ENCODE data around the gene ASMTL. TPM values are rescaled to one million over a fixed set of nuclear protein-coding genes. Genes with fewer than 3 reads are reported as not detected.
"Not testable (repeated sequence)": the region's sequence is repeated elsewhere in the genome, so short reads cannot be mapped to it uniquely, and the experiment has no call there.

ASMTL gene
- total RNA-seq, 2 donors from 2014 or later = 46.7 to 80.9 TPM

DNA sequence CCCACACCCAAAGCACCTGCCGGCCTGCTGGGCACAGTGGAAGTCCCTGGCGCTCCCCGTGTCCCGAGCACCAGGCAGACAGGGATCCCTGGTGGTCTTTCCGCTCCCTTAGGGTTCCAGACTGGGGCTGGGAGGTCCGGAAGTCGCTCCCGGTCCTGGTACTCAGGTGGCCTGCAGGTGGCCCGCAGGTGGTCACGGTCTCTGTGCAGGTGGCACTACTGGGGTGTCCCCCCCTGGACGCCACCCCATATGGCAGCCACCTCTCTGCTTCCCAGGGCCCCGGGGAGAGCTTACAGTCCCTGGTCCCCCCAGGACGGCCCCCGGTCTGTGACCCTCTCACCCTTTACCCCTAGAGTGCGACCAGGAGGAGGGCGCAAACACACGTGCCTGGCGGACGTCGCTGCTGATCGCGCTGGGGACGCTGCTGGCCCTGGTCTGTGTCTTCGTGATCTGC is 74.4 kb downstream of the ASMTL start:
- no peak overlapping the region for H3K27ac Mint-ChIP-seq
- Histone ChIP-seq H3K9ac (ENCODE audit: extremely low read depth, low read length, poor library complexity, severe bottlenecking) (no peak overlapping the region), H3K4me3 (ENCODE audit: low read length) (no peak overlapping the region), H3K27me3 (ENCODE audit: control insufficient read depth, insufficient read depth, low read length, poor library complexity, severe bottlenecking) (no peaks in the 10 kb centered on the region), H3K27ac (ENCODE audit: low read depth, low read length) (no peak overlapping the region), H3K4me1 (ENCODE audit: control insufficient read depth, insufficient read depth, low read length) (no peaks in the 10 kb centered on the region), H3K36me3 (ENCODE audit: control insufficient read depth, insufficient read depth, low read length) (no peaks in the 10 kb centered on the region), H3K9me3 (ENCODE audit: control insufficient read depth, low read length) (no peaks in the 10 kb centered on the region)
- H3K4me3 Mint-ChIP-seq = no peak overlapping the region
- no peaks in the 10 kb centered on the region for H3K4me1 Mint-ChIP-seq
- TF ChIP-seq, protein P1, sequence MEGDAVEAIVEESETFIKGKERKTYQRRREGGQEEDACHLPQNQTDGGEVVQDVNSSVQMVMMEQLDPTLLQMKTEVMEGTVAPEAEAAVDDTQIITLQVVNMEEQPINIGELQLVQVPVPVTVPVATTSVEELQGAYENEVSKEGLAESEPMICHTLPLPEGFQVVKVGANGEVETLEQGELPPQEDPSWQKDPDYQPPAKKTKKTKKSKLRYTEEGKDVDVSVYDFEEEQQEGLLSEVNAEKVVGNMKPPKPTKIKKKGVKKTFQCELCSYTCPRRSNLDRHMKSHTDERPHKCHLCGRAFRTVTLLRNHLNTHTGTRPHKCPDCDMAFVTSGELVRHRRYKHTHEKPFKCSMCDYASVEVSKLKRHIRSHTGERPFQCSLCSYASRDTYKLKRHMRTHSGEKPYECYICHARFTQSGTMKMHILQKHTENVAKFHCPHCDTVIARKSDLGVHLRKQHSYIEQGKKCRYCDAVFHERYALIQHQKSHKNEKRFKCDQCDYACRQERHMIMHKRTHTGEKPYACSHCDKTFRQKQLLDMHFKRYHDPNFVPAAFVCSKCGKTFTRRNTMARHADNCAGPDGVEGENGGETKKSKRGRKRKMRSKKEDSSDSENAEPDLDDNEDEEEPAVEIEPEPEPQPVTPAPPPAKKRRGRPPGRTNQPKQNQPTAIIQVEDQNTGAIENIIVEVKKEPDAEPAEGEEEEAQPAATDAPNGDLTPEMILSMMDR (conservative IDR thresholded peaks at IDR 0.05) = no peak
- peak; percentile 69 for DNase-seq
- H3K27me3 Mint-ChIP-seq (ENCODE audit: insufficient read depth) = no peaks in the 10 kb centered on the region
- H3K9me3 Mint-ChIP-seq = no peaks in the 10 kb centered on the region
- WGBS, 2 experiments (ENCODE audit: insufficient coverage in 1 of 2, insufficient read length in 1 of 2) = 94 to 96% methylated on average over 10 to 24 of the region's 24 CpGs
- H3K36me3 Mint-ChIP-seq (ENCODE audit: low read depth) = peaks cover 7% of the 10 kb centered on the region

DNA sequence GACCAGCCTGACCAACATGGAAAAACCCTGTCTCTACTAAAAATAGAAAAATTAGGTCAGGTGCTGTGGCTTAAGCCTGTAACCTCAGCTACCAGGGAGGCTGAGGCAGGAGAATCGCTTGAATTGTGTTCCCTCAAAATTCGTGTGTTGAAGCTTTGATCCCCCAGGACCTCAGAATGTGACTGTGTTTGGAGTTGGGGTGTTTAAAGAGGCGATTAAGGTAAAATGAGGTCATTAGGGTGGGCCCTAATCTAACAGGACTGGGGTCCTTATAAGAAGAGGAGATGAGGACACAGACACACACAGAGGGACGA is 84.4 kb downstream of the ASMTL start:
- Mint-ChIP-seq H3K36me3 (ENCODE audit: low read depth) (peaks cover 2% of the 10 kb centered on the region), H3K27ac (peak overlapping the region; percentile 30), H3K4me3 (no peak overlapping the region), H3K27me3 (ENCODE audit: insufficient read depth) (no peaks in the 10 kb centered on the region), H3K9me3 (no peaks in the 10 kb centered on the region), H3K4me1 (no peaks in the 10 kb centered on the region)
- WGBS, 2 experiments (ENCODE audit: insufficient coverage in 1 of 2, insufficient read length in 1 of 2) = 85 to 87% methylated on average over 3 of the region's 4 CpGs
- no peak for DNase-seq
- Histone ChIP-seq H3K9ac (ENCODE audit: extremely low read depth, low read length, poor library complexity, severe bottlenecking) (no peak overlapping the region), H3K9me3 (ENCODE audit: control insufficient read depth, low read length) (no peaks in the 10 kb centered on the region), H3K27ac (ENCODE audit: low read depth, low read length) (no peak overlapping the region), H3K4me3 (ENCODE audit: low read length) (no peak overlapping the region), H3K27me3 (ENCODE audit: control insufficient read depth, insufficient read depth, low read length, poor library complexity, severe bottlenecking) (no peaks in the 10 kb centered on the region), H3K4me1 (ENCODE audit: control insufficient read depth, insufficient read depth, low read length) (no peaks in the 10 kb centered on the region), H3K36me3 (ENCODE audit: control insufficient read depth, insufficient read depth, low read length) (no peaks in the 10 kb centered on the region)
- TF ChIP-seq, protein P1 (conservative IDR thresholded peaks at IDR 0.05) = no peak

DNA sequence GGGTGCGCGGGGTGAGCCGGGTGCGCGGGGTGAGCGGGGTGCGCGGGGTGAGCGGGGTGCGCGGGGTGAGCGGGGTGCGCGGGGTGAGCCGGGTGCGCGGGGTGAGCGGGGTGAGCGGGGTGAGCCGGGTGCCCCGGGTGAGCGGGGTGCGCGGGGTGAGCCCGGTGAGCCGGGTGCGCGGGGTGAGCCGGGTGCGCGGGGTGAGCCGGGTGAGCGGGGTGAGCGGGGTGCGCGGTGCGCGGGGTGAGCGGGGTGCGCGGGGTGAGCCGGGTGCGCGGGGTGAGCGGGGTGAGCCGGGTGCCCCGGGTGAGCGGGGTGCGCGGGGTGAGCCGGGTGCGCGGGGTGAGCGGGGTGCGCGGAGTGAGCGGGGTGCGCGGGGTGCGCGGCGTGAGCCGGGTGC is 86.3 kb downstream of the ASMTL start:
- H3K9me3 ChIP-seq (ENCODE audit: control insufficient read depth, low read length); H3K27ac Mint-ChIP-seq; H3K4me3 ChIP-seq (ENCODE audit: low read length); H3K27me3 Mint-ChIP-seq (ENCODE audit: insufficient read depth); H3K4me3 Mint-ChIP-seq; H3K27ac ChIP-seq (ENCODE audit: low read depth, low read length); H3K4me1 Mint-ChIP-seq; H3K27me3 ChIP-seq (ENCODE audit: control insufficient read depth, insufficient read depth, low read length, poor library complexity, severe bottlenecking); H3K4me1 ChIP-seq (ENCODE audit: control insufficient read depth, insufficient read depth, low read length); H3K9me3 Mint-ChIP-seq; H3K9ac ChIP-seq (ENCODE audit: extremely low read depth, low read length, poor library complexity, severe bottlenecking); H3K36me3 Mint-ChIP-seq (ENCODE audit: low read depth); DNase-seq; H3K36me3 ChIP-seq (ENCODE audit: control insufficient read depth, insufficient read depth, low read length): not testable (repeated sequence)
- WGBS, 2 experiments (ENCODE audit: insufficient coverage in 1 of 2, insufficient read length in 1 of 2) = no CpG with 5 or more reads among the region's 63 CpGs

DNA sequence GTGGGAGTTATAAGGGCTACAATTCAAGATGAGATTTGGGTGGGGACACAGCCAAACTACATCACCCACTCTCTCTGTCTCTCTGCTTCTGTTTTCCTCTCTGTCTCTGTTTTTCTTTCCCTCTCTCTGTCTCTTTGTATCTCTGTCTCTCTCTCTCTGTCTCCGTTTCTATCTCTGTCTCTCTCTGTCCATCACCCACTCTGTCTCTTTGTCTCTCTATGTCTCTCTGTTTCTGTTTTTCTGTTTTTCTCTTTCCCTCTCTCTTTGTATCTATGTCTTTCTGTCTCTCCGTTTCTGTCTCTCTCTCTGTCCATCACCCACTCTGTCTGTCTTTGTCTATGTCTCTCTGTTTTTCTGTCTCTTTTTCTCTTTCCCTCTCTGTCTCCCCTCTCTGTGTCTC is 90.8 kb downstream of the ASMTL start:
- Mint-ChIP-seq H3K4me3 (no peak overlapping the region), H3K4me1 (no peaks in the 10 kb centered on the region), H3K9me3 (peaks cover 9% of the 10 kb centered on the region), H3K27me3 (ENCODE audit: insufficient read depth) (no peaks in the 10 kb centered on the region), H3K27ac (no peak overlapping the region), H3K36me3 (ENCODE audit: low read depth) (peaks cover 16% of the 10 kb centered on the region)
- no peaks in the 10 kb centered on the region for H3K9me3 ChIP-seq (ENCODE audit: control insufficient read depth, low read length)
- no peaks in the 10 kb centered on the region for H3K36me3 ChIP-seq (ENCODE audit: control insufficient read depth, insufficient read depth, low read length)
- no peaks in the 10 kb centered on the region for H3K4me1 ChIP-seq (ENCODE audit: control insufficient read depth, insufficient read depth, low read length)
- DNase-seq = no peak
- TF ChIP-seq, protein P1 (conservative IDR thresholded peaks at IDR 0.05) = no peak
- H3K27me3 ChIP-seq (ENCODE audit: control insufficient read depth, insufficient read depth, low read length, poor library complexity, severe bottlenecking) = no peaks in the 10 kb centered on the region
- H3K9ac ChIP-seq (ENCODE audit: extremely low read depth, low read length, poor library complexity, severe bottlenecking) = no peak overlapping the region
- 90 to 92% methylated on average over 2 of the region's 2 CpGs for WGBS, 2 experiments (ENCODE audit: insufficient coverage in 1 of 2, insufficient read length in 1 of 2)
- H3K4me3 ChIP-seq (ENCODE audit: low read length) = no peak overlapping the region
- H3K27ac ChIP-seq (ENCODE audit: low read depth, low read length) = no peak overlapping the region
